Umbilical cord (tissue), 2 donors: ENCODE measurements around the gene PCDHGA5. TPM values are rescaled to one million over a fixed set of nuclear protein-coding genes. Genes with fewer than 3 reads are reported as not detected.
"Not testable (repeated sequence)": the region's sequence is repeated elsewhere in the genome, so short reads cannot be mapped to it uniquely, and the experiment has no call there.

Experiments
- DNase-seq: peaks from one replicate; pipeline ENCODE4 v3.0.0-alpha.2; 2015; ENCODE audit warnings: low spot score
- total RNA-seq: library from RNA; depleted of rRNA; stranded (reverse); fragments of >200 nt; gene quantifications from one replicate; pipeline ENCODE4 v1.2.3, GENCODE V29; 2014; ENCODE audit warnings: low replicate concordance; ENCODE audit not compliant: insufficient read depth

PCDHGA5 gene
- total RNA-seq: 1.9 TPM

GRCh38 chr5:141363952-141364660 lies at the start of gene PCDHGA5:
Gene PCDHGA5 (plus strand): TSS chr5:141364162. CDS start chr5:141364331, 169 bp downstream.
- no peak for DNase-seq

- not testable (repeated sequence) for DNase-seq
Measured at GRCh38 chr5:141316963-141317362, 47.0 kb upstream of the PCDHGA5 start.

GRCh38 chr5:141319202-141319601 lies 44.8 kb upstream of the PCDHGA5 start:
- no peak for DNase-seq

GRCh38 chr5:141319699-141320098 lies 44.3 kb upstream of the PCDHGA5 start:
- DNase-seq: no peak

- peak; percentile 94 for DNase-seq
Measured at GRCh38 chr5:141320225-141321169, 43.5 kb upstream of the PCDHGA5 start, which contains the start of gene TAF7. Gene TAF7 (minus strand): TSS chr5:141320784. CDS start chr5:141320044, 740 bp downstream.

- DNase-seq: no peak
Measured at GRCh38 chr5:141322261-141322660, 41.7 kb upstream of the PCDHGA5 start.

GRCh38 chr5:141326088-141326854 lies 37.7 kb upstream of the PCDHGA5 start:
- peak; percentile 24 for DNase-seq

GRCh38 chr5:141328231-141328630 lies 35.7 kb upstream of the PCDHGA5 start:
- DNase-seq: no peak

GRCh38 chr5:141330299-141331080 lies 33.5 kb upstream of the PCDHGA5 start, which contains the start of gene PCDHGA1:
Gene PCDHGA1 (plus strand): TSS chr5:141330514.
- no peak for DNase-seq

- DNase-seq: not testable (repeated sequence)
Measured at GRCh38 chr5:141332571-141332970, 31.4 kb upstream of the PCDHGA5 start.

- DNase-seq: peak; percentile 23
Measured at GRCh38 chr5:141338538-141339306, 25.2 kb upstream of the PCDHGA5 start, which contains the start of gene PCDHGA2. Gene PCDHGA2 (plus strand): TSS chr5:141338760.

- not testable (repeated sequence) for DNase-seq
Measured at GRCh38 chr5:141340781-141341354, 23.1 kb upstream of the PCDHGA5 start.

GRCh38 chr5:141342773-141343172 lies 21.2 kb upstream of the PCDHGA5 start:
- DNase-seq: no peak

- DNase-seq: no peak
Measured at GRCh38 chr5:141343242-141343952, 20.6 kb upstream of the PCDHGA5 start, which contains the start of gene PCDHGA3. Gene PCDHGA3 (plus strand): TSS chr5:141343829. CDS start chr5:141344034, 205 bp downstream.

- DNase-seq: no peak
Measured at GRCh38 chr5:141343953-141344463, 20.0 kb upstream of the PCDHGA5 start.

- DNase-seq: no peak
Measured at GRCh38 chr5:141345327-141345726, 18.6 kb upstream of the PCDHGA5 start.

GRCh38 chr5:141346017-141346416 lies 17.9 kb upstream of the PCDHGA5 start:
- DNase-seq: not testable (repeated sequence)

- no peak for DNase-seq
Measured at GRCh38 chr5:141349917-141350619, 13.9 kb upstream of the PCDHGA5 start, which contains the start of gene PCDHGB1. Gene PCDHGB1 (plus strand): TSS chr5:141350099. CDS start chr5:141350261, 162 bp downstream.
